D721Med (cell line): ENCODE data around the gene NTMT1.
"Not testable (repeated sequence)": the region's sequence is repeated elsewhere in the genome, so short reads cannot be mapped to it uniquely, and the experiment has no call there.

Source experiments
- DNase-seq: peaks from one replicate; pipeline ENCODE4 v3.0.0; 2011; ENCODE audit warnings: low spot score; ENCODE audit not compliant: insufficient read length
- FAIRE-seq: peaks from 2 replicates; lab custom pipeline; 2011; peaks lifted over from hg19 to GRCh38; lab: Jason Lieb, UNC
- TF ChIP-seq, protein P1 (sequence below): IDR thresholded peaks from 2 replicates; pipeline ENCODE4 v1.5.1; 2012; ENCODE audit warnings: mild to moderate bottlenecking, control low read depth; ENCODE audit not compliant: insufficient read depth; ENCODE audit errors: missing control alignments

NTMT1 gene

DNA sequence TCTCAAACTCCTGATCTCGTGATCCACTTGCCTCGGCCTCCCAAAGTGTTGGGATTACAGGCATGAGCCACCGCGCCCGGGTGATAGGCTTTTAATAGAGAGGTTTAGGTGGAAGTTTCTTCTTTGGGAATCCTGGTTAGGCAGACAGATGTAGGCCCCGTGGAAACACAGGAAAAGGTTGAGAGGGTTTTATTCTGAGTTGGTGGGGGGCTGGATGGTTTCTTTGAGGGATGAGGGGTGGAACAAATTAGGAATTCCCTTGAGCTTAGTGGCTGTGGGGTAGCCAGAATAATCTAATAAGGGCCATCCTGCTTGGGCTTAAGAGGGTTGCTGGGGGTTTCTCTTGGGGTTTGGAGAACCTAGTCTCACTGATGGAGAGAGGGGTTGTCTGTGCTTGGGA is 35.5 kb upstream of the NTMT1 start:
- no peak for DNase-seq
- TF ChIP-seq, protein P1, sequence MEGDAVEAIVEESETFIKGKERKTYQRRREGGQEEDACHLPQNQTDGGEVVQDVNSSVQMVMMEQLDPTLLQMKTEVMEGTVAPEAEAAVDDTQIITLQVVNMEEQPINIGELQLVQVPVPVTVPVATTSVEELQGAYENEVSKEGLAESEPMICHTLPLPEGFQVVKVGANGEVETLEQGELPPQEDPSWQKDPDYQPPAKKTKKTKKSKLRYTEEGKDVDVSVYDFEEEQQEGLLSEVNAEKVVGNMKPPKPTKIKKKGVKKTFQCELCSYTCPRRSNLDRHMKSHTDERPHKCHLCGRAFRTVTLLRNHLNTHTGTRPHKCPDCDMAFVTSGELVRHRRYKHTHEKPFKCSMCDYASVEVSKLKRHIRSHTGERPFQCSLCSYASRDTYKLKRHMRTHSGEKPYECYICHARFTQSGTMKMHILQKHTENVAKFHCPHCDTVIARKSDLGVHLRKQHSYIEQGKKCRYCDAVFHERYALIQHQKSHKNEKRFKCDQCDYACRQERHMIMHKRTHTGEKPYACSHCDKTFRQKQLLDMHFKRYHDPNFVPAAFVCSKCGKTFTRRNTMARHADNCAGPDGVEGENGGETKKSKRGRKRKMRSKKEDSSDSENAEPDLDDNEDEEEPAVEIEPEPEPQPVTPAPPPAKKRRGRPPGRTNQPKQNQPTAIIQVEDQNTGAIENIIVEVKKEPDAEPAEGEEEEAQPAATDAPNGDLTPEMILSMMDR = no peak
- no peak for FAIRE-seq

DNA sequence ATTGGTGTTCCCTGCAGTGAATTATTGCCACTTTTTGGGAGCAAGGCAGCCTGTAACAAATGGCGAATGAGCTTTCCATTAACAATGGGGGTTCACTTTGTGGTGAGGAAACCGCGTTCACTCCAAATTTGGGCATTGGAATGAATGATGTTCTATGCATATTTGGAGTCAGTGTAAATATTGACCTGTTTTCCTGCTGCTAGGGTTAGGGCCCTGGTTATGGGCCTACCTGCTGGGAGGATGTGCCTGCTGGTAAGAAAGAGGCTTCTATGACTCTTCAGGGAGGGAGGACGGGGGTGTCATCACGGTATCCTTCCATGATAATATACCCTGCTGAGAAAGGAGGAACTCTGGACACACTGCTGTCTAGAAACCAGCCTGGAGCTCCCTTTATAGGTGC is 34.0 kb upstream of the NTMT1 start:
- DNase-seq = no peak
- TF ChIP-seq, protein P1 = no peak
- FAIRE-seq = no peak

DNA sequence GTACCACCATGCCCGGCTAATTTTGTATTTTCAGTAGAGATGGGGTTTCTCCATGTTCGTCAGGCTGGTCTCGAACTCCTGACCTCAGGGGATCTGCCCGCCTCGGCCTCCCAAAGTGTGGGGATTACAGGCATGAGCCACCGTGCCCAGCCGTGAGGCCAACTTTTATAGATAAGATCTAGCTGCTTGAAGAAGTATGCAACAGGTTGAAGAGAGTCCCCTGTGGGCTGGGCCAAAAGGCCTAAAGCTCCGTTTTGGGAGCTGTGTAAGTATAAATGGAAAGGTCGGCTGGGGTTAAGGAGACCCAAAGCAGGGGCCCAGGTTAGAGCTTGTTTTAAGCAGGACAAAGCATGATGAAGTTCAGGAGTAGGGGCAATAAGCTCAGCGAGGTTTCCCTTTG is 33.2 kb upstream of the NTMT1 start:
- FAIRE-seq, DNase-seq: not testable (repeated sequence)

DNA sequence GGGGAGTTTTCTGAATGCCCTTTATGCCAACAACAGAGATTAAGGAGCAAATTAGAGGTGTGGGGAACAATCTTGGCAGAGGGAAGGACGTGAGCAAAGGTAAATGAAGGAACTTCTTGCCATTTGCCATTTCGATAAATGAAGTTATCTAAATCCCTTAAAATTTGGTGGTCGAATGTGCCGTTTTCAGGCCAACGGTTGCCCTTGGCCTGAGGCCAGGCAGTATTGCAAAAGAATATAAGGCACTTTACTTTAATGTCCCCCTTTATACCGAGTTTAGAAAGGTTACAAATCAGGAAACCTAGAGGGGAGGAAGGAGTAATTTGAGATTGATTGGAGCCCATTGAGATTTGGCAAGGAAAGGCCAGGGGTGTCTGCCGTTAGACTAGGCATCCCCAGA is 31.3 kb upstream of the NTMT1 start:
- FAIRE-seq = no peak
- TF ChIP-seq, protein P1 = no peak
- no peak for DNase-seq

DNA sequence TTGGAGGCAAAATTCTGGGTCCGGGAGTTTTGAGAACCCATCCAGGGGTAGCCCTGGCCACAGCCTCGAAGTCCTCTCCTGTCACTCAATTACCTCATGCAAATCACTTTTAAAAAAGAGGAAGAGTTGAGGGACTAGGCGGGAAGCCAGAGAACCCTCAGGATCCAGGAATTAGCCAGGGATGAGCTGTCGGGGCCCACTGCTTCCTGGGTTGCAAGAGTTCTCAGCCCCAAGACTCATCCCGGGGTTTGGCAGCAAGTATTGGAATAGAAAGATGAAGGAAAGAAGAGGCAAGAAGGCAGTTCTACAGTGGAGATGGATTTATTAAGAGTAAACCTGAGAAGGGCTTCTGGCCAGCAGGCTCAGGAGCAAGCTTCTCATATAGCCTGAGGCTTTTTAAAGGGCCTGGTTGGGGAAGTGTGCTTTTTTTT is 30.6 kb upstream of the NTMT1 start:
- FAIRE-seq (no peak), DNase-seq (no peak)
- TF ChIP-seq, protein P1 = no peak

DNA sequence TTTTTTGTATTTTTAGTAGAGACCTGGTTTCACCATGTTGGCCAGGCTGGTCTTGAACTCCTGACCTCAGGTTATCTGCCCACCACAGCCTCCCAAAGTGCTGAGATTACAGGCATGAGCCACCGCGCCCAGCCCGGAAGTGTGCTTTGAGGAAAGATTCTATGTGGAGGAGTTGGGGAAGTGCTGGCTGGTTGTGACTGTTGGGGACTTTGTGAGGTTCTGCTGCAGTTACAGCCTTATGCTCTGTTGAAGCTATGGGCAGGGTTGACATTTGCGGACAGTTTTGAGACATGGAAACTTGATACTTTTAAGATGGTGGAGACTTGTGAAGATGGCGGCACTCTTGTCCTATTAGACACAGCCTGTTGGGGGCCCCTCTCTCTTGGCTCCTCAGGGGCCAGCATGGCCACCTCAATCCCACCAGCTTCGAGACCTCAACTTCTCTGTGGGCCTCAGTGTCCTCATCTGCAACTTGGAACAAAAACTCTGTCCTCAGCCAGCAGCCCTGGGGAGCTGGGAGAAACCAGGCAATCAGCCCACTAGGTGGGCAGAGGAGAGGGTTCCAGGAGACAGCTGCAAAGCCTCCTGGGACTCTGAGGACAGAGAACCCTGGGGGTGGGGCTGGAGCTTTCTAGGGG is 29.9 kb upstream of the NTMT1 start:
- TF ChIP-seq, protein P1 = no peak
- no peak for DNase-seq
- no peak for FAIRE-seq

DNA sequence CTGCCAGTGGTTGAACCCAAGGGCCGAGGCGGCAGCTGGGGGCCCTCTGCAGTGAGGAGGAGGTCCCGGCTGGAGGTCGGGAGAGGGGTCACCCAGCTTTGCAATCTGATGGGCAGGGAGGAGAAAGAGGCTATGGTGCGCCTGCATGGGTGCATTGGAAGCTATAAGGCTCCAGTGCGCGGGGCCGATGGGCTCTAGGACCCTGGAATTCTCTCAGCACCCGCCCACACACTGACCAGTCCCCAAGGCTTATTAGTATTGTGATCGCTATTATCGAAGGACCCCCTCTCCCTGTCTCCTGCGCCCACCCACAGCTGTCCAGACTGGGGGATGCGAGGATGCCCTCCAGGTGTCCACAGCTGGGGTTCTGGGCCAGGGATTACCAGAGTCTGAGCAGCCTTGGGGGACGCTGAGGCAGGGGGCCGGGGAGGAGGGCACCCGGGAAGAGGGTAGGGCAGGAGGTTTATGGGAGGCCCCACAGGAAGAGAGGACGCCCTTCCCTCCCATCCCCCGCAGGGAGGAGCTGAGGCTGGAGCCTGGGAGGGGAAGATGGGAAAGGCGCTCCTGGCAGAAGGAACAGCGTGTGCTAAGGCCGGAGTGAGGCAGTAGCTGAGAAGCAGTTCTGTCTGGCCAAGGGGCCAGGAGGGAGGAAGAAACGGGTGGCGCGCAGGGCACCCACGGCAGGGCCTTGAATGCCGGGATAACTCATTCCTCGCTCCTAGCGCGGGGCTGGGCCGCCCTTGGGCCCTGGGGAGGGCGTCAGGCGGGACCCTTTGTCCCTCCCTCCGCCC is 29.2 kb upstream of the NTMT1 start:
- no peak for DNase-seq
- TF ChIP-seq, protein P1 = no peak
- no peak for FAIRE-seq
